ENCODE results near the gene PRSS27. TPM values are rescaled to one million over a fixed set of nuclear protein-coding genes. Genes with fewer than 3 reads are reported as not detected.

Gene PRSS27
- under 0.01 and 1.1 TPM in 2 replicates for total RNA-seq

DNA sequence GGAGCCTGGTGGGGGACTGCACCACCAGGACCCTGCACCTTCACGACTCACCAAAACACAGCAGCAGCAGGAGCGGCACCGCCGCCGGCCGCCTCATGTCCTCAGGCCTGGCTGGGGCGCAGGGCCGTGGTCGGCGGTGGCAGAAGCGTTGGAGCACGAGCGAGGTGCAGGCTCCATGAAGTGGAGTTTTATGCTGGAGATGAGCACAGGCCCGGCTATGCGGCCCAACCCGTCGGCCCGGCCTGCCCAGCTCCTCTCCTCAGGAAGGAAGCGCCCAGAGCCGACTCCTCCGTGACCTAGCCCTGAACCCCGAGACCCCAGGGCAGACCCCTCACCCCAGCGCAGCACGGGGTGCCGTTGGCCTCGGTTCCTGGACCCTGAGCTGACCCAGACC lies at the start of gene PRSS27:
PRSS27 (minus strand) TSS at position 161 of the 394 bp plus-strand sequence; CDS start at position 97, 64 bp downstream.

DNA sequence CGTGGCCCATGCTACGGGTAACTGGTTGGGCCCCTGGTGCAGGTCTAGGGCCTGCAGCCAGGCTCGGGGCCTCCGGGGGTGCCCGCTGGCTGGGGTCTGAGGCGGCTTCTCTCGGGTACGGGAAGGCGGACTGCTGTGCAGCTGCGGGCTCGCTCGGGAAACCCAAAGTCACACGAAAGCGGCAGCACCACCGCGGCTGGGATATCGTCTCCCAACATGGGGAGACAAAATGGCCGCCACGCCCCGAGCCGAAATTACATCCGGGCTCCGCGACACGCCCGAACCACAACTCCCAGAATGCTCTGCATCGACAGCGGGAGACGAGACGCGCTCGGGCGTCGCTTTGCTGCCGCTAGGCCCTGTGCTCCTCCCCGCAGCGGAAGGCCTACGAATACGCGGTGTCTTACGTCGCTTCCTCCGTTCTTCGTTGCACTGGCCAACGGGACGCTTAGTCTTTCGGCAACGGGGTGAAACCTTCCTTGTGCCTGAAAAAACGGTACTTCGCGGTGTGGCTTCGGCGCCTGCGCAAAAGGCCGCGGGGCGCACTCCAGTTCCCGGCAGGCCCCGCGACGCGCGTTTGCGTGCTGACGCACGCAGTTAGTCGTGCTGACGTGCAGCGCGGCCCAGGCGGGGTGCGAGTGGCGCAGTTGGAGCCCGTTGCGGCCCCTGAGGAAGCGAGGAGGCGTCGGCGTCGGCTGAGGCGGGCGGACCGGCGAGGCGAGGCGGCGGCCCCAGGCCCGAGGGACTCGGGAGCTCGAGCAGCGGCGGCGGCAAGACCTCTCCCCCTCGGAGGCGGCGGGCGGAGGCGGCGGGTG lies 32.2 kb upstream of the PRSS27 start, which contains the start of gene SRRM2:
SRRM2 (plus strand) TSS at position 604 of the 815 bp plus-strand sequence. CDS start 3,727 bp downstream, outside the sequence.

DNA sequence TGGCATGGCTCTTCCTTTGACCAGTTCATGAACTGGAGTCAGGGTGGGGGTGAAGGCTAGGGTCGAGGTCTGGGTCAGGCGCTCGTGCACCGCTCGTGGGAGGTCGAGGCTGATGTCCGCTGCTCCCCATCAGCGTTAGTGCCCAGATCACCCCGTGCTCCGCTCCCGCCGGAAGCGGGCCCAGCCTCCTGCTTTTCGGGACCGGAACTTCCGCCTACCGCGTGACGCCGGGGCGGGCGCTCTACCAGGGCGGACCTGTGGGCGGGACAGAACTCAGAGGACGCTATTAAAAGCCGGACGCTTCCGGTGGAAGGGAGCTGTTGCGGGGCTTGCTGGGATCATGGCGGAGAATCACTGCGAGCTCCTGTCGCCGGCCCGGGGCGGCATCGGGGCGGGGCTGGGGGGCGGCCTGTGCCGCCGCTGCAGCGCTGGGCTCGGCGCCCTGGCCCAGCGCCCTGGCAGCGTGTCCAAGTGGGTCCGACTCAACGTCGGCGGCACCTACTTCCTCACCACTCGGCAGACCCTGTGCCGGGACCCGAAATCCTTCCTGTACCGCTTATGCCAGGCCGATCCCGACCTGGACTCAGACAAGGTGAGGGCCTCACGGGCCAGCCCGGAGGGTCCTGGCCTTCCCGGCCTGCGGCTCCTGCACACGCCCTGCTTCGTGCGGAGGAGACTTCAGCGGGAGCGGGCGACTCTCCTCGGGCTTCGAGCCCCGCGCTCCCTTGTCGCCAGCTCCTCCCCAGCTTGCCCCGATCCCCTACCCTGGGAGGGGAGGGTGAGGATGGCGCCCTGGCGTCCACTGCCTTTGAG lies 37.6 kb downstream of the PRSS27 start, which contains the start of gene KCTD5:
KCTD5 (plus strand) TSS at position 315 of the 813 bp plus-strand sequence; CDS start at position 341, 26 bp downstream.

Other genes starting within 250 kb of the PRSS27 start
- gene NTN3, start 248.9 kb downstream of the PRSS27 start, total RNA-seq = under 0.01 TPM in 1 of 2 replicates, not detected in the other
- 19.9 and 20.3 TPM in 2 replicates for gene TBC1D24, start 245.1 kb downstream of the PRSS27 start, total RNA-seq
- gene ATP6V0C, start 206.3 kb downstream of the PRSS27 start, total RNA-seq = 45.9 and 48.7 TPM in 2 replicates
- 46.4 and 53.1 TPM in 2 replicates for gene AMDHD2, start 199.9 kb downstream of the PRSS27 start, total RNA-seq
- gene CEMP1, start 188.8 kb downstream of the PRSS27 start, total RNA-seq = not detected in 2 replicates
- gene PDPK1, start 182.2 kb downstream of the PRSS27 start, total RNA-seq = 25.8 and 30.7 TPM in 2 replicates
- gene KCTD5, start 37.7 kb downstream of the PRSS27 start, total RNA-seq = 25.8 and 28.4 TPM in 2 replicates
- gene SRRM2, start 32.4 kb upstream of the PRSS27 start, total RNA-seq = 90.4 and 114 TPM in 2 replicates
- gene ELOB, start 57.1 kb upstream of the PRSS27 start, total RNA-seq = 231 and 236 TPM in 2 replicates
- gene PRSS33, start 67.3 kb upstream of the PRSS27 start, total RNA-seq = not detected in 2 replicates
- not detected in 2 replicates for gene PRSS41, start 78.2 kb upstream of the PRSS27 start, total RNA-seq
- 0.33 and 1.2 TPM in 2 replicates for gene PRSS21, start 97.0 kb upstream of the PRSS27 start, total RNA-seq
- 0.33 TPM in 1 of 2 replicates, not detected in the other for gene ZG16B, start 110.1 kb upstream of the PRSS27 start, total RNA-seq
- gene PRSS22, start 137.9 kb upstream of the PRSS27 start, total RNA-seq = not detected in 2 replicates
- 44.9 and 49.0 TPM in 2 replicates for gene FLYWCH2, start 163.0 kb upstream of the PRSS27 start, total RNA-seq
- gene FLYWCH1, start 191.7 kb upstream of the PRSS27 start, total RNA-seq = 26.0 and 37.6 TPM in 2 replicates
- not detected in 2 replicates for gene KREMEN2, start 244.1 kb upstream of the PRSS27 start, total RNA-seq
- 11.8 and 13.9 TPM in 2 replicates for gene PAQR4, start 249.1 kb upstream of the PRSS27 start, total RNA-seq

Measured in vein endothelial cell (primary cell).